Activated CD4-positive, CD25-positive, alpha-beta regulatory T cell treated with anti-CD3 and anti-CD28 coated beads, Interleukin-2, amount 50 U/mL, for 72 hours (primary cell): Measurements from ENCODE around the gene RPL38.

Source experiments
- DNase-seq: peaks from one replicate; pipeline ENCODE4 v3.0.0; 2021

RPL38 gene

GRCh38 chr17:74257311-74257710, 53.8 kb downstream of the RPL38 start:
- DNase-seq = no peak

DNA sequence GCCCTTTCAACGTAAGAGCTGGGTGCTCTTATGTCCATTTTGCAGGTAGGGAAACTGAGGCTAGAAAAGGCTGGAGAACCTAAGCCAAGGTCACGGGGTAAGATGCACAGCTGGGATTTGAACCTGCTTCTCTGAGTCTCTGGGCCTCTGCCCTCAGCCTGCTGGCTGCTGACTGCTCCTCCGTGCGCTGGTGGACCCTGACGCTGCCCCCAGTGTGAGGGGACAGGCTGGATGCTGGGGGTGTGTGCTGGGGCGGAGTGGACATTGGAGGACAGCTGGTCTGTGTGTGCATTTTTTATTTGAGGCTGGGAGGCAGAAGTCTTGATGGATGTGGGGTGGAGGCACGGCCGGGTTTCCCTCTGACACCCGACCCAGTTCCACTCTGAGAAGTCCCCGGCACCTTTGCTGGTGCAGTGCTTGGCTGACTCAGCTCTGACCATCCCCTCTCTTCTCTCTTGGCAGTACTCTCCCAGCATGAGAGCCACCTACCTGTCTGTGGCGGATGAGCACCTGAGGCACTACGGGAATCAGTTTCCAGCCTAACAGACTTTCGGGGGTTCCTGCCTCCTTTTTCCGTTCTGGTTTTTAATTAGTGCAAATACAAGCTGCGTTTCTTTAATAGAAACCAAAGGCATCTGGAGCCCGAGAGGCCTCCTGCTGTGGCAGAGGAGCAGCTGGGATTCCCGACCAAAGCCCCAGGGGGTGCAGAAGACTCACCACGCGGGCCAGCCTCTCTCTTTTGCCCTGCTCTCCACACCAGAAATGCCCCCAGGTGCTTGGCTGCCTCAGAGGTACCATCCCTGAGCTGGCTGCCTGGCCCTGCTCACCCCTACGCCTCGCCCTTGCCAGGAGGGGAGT, 56.4 kb downstream of the RPL38 start:
- DNase-seq = no peak
